H1 (cell line): ENCODE results near the gene MYORG. TPM values are rescaled to one million over a fixed set of nuclear protein-coding genes. Genes with fewer than 3 reads are reported as not detected.

Source experiments
- CTCF ChIA-PET: fragments of 300-600 bp; sonication (Branson Sonifier 250); formaldehyde crosslinking; loops from one replicate; lab custom pipeline; 2021; ENCODE audit not compliant: partially characterized antibody; lab: Charles Lee
- POLR2A ChIA-PET: fragments of 300-600 bp; sonication (Branson Sonifier 250); formaldehyde crosslinking; loops from one replicate; lab custom pipeline; 2021; ENCODE audit warnings: inconsistent platforms; ENCODE audit not compliant: partially characterized antibody; lab: Charles Lee
- DNase-seq, 2 experiments: peaks; one replicate each; pipeline versions ENCODE4 v3.0.0 to v3.0.0-alpha.2; 2010 to 2022; ENCODE audit warnings: low spot score in 2 of 2, low read depth in 1 of 2, mixed read lengths in 1 of 2
- FAIRE-seq: peaks from 2 replicates; lab custom pipeline; 2011; peaks lifted over from hg19 to GRCh38; lab: Jason Lieb, UNC
- H2AFZ ChIP-seq: 2 replicates; pipeline ENCODE4 v1.8.1; 2012; ENCODE audit warnings: low read length, inconsistent platforms
- H2AK5ac ChIP-seq: 2 replicates; pipeline ENCODE4 v1.6.1; 2013; ENCODE audit warnings: low read depth, low read length
- H2BK120ac ChIP-seq: replicated peaks from 2 replicates; pipeline ENCODE3; 2013; ENCODE audit warnings: low read depth, low read length, inconsistent platforms
- H2BK12ac ChIP-seq: 2 replicates; pipeline ENCODE4 v1.6.1; 2013; ENCODE audit warnings: low read depth, low read length
- H2BK15ac ChIP-seq: 2 replicates; pipeline ENCODE4 v1.6.1; 2013; ENCODE audit warnings: low read length
- H2BK20ac ChIP-seq: 2 replicates; pipeline ENCODE4 v1.6.1; 2013; ENCODE audit warnings: low read length
- H2BK5ac ChIP-seq: 2 replicates; pipeline ENCODE4 v1.6.1; 2013; ENCODE audit warnings: low read depth, low read length
- H3K14ac ChIP-seq: 2 replicates; pipeline ENCODE4 v1.6.1; 2013; ENCODE audit warnings: inconsistent platforms; ENCODE audit not compliant: insufficient read length
- H3K18ac ChIP-seq: 2 replicates; pipeline ENCODE4 v1.6.1; 2013; ENCODE audit warnings: low read length; ENCODE audit errors: extremely low read depth
- H3K23ac ChIP-seq: 2 replicates; pipeline ENCODE4 v1.6.1; 2013; ENCODE audit warnings: inconsistent platforms; ENCODE audit not compliant: insufficient read length
- H3K23me2 ChIP-seq: 2 replicates; pipeline ENCODE4 v1.6.1; 2013; ENCODE audit warnings: low read depth, low read length
- H3K27ac ChIP-seq: 2 replicates; pipeline ENCODE4 v1.6.1; 2011; ENCODE audit warnings: low read depth, low read length, inconsistent platforms
- H3K27me3 ChIP-seq, 4 experiments: replicated peaks in 1 of 4; 1 replicate in 1 of 4; 2 replicates in 3 of 4; pipeline versions ENCODE4 v1.6.1 to v1.8.1; 2011 to 2013; ENCODE audit warnings: low read length in 3 of 4, mild to moderate bottlenecking in 3 of 4, inconsistent platforms in 2 of 4, mixed read lengths in 2 of 4, moderate library complexity in 1 of 4; ENCODE audit not compliant: control insufficient read depth in 3 of 4, insufficient read depth in 3 of 4; ENCODE audit errors: extremely low read depth in 1 of 4
- H3K36me3 ChIP-seq, 4 experiments: 2 replicates each; pipeline versions ENCODE4 v1.6.1 to v1.8.1; 2011 to 2013; ENCODE audit warnings: mild to moderate bottlenecking in 4 of 4, low read length in 3 of 4, moderate library complexity in 2 of 4, control low read depth in 1 of 4, inconsistent platforms in 1 of 4; ENCODE audit not compliant: insufficient read depth in 4 of 4, control insufficient read depth in 2 of 4
- H3K4ac ChIP-seq: replicated peaks from 2 replicates; pipeline ENCODE3; 2013; ENCODE audit warnings: low read length, low read depth, mixed read lengths, inconsistent platforms; ENCODE audit not compliant: insufficient read length
- H3K4me1 ChIP-seq, 4 experiments: replicated peaks in 1 of 4; 1 replicate in 1 of 4; 2 replicates in 3 of 4; pipeline versions ENCODE4 v1.6.1 to v1.8.1; 2011 to 2013; ENCODE audit warnings: low read length in 3 of 4, inconsistent platforms in 2 of 4, mixed read lengths in 1 of 4; ENCODE audit not compliant: insufficient read depth in 4 of 4, control insufficient read depth in 3 of 4
- H3K4me2 ChIP-seq, 2 experiments: 2 replicates each; pipeline versions ENCODE4 v1.6.1 to v1.8.1; 2011 to 2013; ENCODE audit warnings: low read depth in 2 of 2, low read length in 2 of 2, control low read depth in 1 of 2, inconsistent platforms in 1 of 2, mild to moderate bottlenecking in 1 of 2; ENCODE audit not compliant: insufficient read depth in 1 of 2
- H3K4me3 ChIP-seq, 4 experiments: fragments of 200-600, 300-600 bp in 1 of 4; sonication (generic), shearing (Covaris generic), sonication (Bioruptor Twin) in 1 of 4; 2 replicates each; pipeline versions ENCODE4 v1.5.1 to v1.8.1; 2011 to 2016; ENCODE audit warnings: low read length in 4 of 4, low read depth in 3 of 4, control low read depth in 2 of 4, inconsistent platforms in 2 of 4, mild to moderate bottlenecking in 2 of 4, mixed read lengths in 1 of 4, moderate library complexity in 1 of 4; ENCODE audit not compliant: insufficient read depth in 2 of 4; ENCODE audit errors: extremely low read depth in 1 of 4
- H3K56ac ChIP-seq: replicated peaks from 2 replicates; pipeline ENCODE3; 2013; ENCODE audit warnings: low read depth, mild to moderate bottlenecking, mixed read lengths, low read length, inconsistent platforms; ENCODE audit not compliant: insufficient read length
- H3K79me1 ChIP-seq: 2 replicates; pipeline ENCODE4 v1.6.1; 2013; ENCODE audit warnings: low read depth, low read length, control low read depth
- H3K79me2 ChIP-seq, 2 experiments: 2 replicates each; pipeline versions ENCODE4 v1.6.1 to v1.8.1; 2012 to 2013; ENCODE audit warnings: low read length in 2 of 2, mild to moderate bottlenecking in 2 of 2, inconsistent platforms in 1 of 2; ENCODE audit not compliant: insufficient read depth in 2 of 2, control insufficient read depth in 1 of 2
- H3K9ac ChIP-seq, 4 experiments: replicated peaks in 1 of 4; 1 replicate in 1 of 4; 2 replicates in 3 of 4; pipeline versions ENCODE4 v1.6.1 to v1.8.1; 2011 to 2013; ENCODE audit warnings: low read depth in 3 of 4, low read length in 3 of 4, control low read depth in 2 of 4, mild to moderate bottlenecking in 2 of 4, moderate library complexity in 2 of 4, inconsistent platforms in 1 of 4; ENCODE audit errors: extremely low read depth in 1 of 4
- H3K9me3 ChIP-seq, 2 experiments: 2 replicates each; pipeline versions ENCODE4 v1.6.1 to v1.8.1; 2012 to 2013; ENCODE audit warnings: mild to moderate bottlenecking in 2 of 2, moderate library complexity in 2 of 2, control low read depth in 1 of 2, inconsistent platforms in 1 of 2, low read depth in 1 of 2, low read length in 1 of 2, mixed read lengths in 1 of 2; ENCODE audit not compliant: insufficient read depth in 2 of 2
- H4K20me1 ChIP-seq, 2 experiments: replicated peaks in 1 of 2; 2 replicates each; pipeline versions ENCODE3 to v1.8.1; 2011 to 2013; ENCODE audit warnings: inconsistent platforms in 2 of 2, low read length in 2 of 2, mild to moderate bottlenecking in 1 of 2; ENCODE audit not compliant: insufficient read depth in 2 of 2, control insufficient read depth in 1 of 2
- H4K5ac ChIP-seq: 2 replicates; pipeline ENCODE4 v1.6.1; 2013; ENCODE audit warnings: low read length, low read depth, mixed read lengths, inconsistent platforms; ENCODE audit not compliant: insufficient read length
- H4K8ac ChIP-seq: 2 replicates; pipeline ENCODE4 v1.8.0; 2013; ENCODE audit warnings: mild to moderate bottlenecking, moderate library complexity, low read length, inconsistent platforms; ENCODE audit not compliant: insufficient read depth; ENCODE audit errors: extremely low read depth
- H4K91ac ChIP-seq: replicated peaks from 2 replicates; pipeline ENCODE3; 2013; ENCODE audit warnings: low read length, mixed read lengths, inconsistent platforms; ENCODE audit not compliant: insufficient read length
- BCL11A ChIP-seq, 2 experiments: IDR thresholded peaks; one replicate each; pipeline ENCODE4 v1.6.1; 2011; ENCODE audit warnings: low read depth in 2 of 2, low read length in 2 of 2, mild to moderate bottlenecking in 2 of 2
- CBX8 ChIP-seq: fragments of 300-800, 300-1000 bp; sonication (generic); IDR thresholded peaks from 2 replicates; pipeline ENCODE4 v1.7.1; 2016; ENCODE audit warnings: low read depth, low read length, borderline replicate concordance
- E2F6 ChIP-seq: IDR thresholded peaks from 2 replicates; pipeline ENCODE4 v1.6.1; 2012; ENCODE audit warnings: inconsistent platforms
- EGR1 ChIP-seq: IDR thresholded peaks from 2 replicates; pipeline ENCODE4 v1.6.1; 2011; ENCODE audit warnings: low read depth, low read length, borderline replicate concordance
- EP300 ChIP-seq, 2 experiments: IDR thresholded peaks; 1 replicate in 1 of 2; 2 replicates in 1 of 2; pipeline ENCODE4 v1.6.1; 2011 to 2012; ENCODE audit warnings: low read depth in 2 of 2, low read length in 2 of 2, mild to moderate bottlenecking in 2 of 2, borderline replicate concordance in 1 of 2, inconsistent platforms in 1 of 2, moderate library complexity in 1 of 2
- KDM1A ChIP-seq: fragments of 200-600, 300-600 bp; sonication (generic); IDR thresholded peaks from 2 replicates; pipeline ENCODE4 v1.7.1; 2016; ENCODE audit warnings: mild to moderate bottlenecking, low read length, borderline replicate concordance
- KDM5A ChIP-seq: fragments of 200-600 bp; IDR thresholded peaks from 2 replicates; pipeline ENCODE4 v1.7.1; 2012; ENCODE audit warnings: mild to moderate bottlenecking, low read length, inconsistent platforms, mixed read lengths
- MAX ChIP-seq: IDR thresholded peaks from 2 replicates; pipeline ENCODE4 v1.6.1; 2012; ENCODE audit warnings: inconsistent platforms
- NANOG ChIP-seq: IDR thresholded peaks from 2 replicates; pipeline ENCODE4 v1.6.1; 2011; ENCODE audit warnings: low read length, low read depth, mild to moderate bottlenecking, inconsistent platforms; ENCODE audit not compliant: insufficient read depth, poor library complexity, severe bottlenecking
- SP1 ChIP-seq: IDR thresholded peaks from 2 replicates; pipeline ENCODE4 v1.6.1; 2011; ENCODE audit warnings: low read depth, low read length
- SRF ChIP-seq: IDR thresholded peaks from 2 replicates; pipeline ENCODE4 v1.6.1; 2011; ENCODE audit warnings: mild to moderate bottlenecking, low read depth, low read length, moderate library complexity
- TBP ChIP-seq: IDR thresholded peaks from 2 replicates; pipeline ENCODE4 v1.6.1; 2011; ENCODE audit warnings: low read depth, low read length, improper control_type of control experiment
- TCF12 ChIP-seq: IDR thresholded peaks from 2 replicates; pipeline ENCODE4 v1.6.1; 2011; ENCODE audit warnings: low read depth, mild to moderate bottlenecking, low read length
- TEAD4 ChIP-seq: IDR thresholded peaks from 2 replicates; pipeline ENCODE4 v1.6.1; 2012; ENCODE audit warnings: low read depth, low read length, inconsistent platforms, mixed read lengths
- WGBS, 2 experiments: shearing (Covaris generic) in 1 of 2; methylation state at CpG; one replicate each; pipeline versions ENCODE4 v1.1.6 to v1.1.7; 2013 to 2015; ENCODE audit warnings: low lambda C conversion rate in 2 of 2, mixed read lengths in 2 of 2, inconsistent platforms in 1 of 2, low coverage in 1 of 2, missing lambda C conversion rate in 1 of 2; ENCODE audit not compliant: insufficient replicate concordance in 2 of 2, insufficient coverage in 1 of 2, insufficient read length in 1 of 2; ENCODE audit errors: extremely low coverage in 1 of 2, missing lambda C conversion rate in 1 of 2; 5-methylcytosine and 5-hydroxymethylcytosine counted together
- polyA plus RNA-seq, 7 experiments: library from polyadenylated mRNA; depleted of rRNA in 3 of 7; stranded (reverse) in 5 of 7; unstranded in 2 of 7; fragments of >200 nt in 5 of 7; fragments of 200-250 nt in 2 of 7; gene quantifications; 1 replicate in 5 of 7; 2 replicates in 1 of 7; 4 replicates in 1 of 7; pipeline versions ENCODE4 v1.2.1 to v1.2.3, GENCODE V29; 2011 to 2013; ENCODE audit warnings: missing spikeins in 2 of 7, mixed read lengths in 2 of 7
- total RNA-seq: library from RNA; stranded (reverse); fragmentation: NEBNext Ultra II Directional; extraction: Animal tissue kit (Norgen Biotek cat#: 25700); gene quantifications from 2 replicates; pipeline ENCODE4 v1.2.1, GENCODE V29; 2021

MYORG gene
- total and polyA plus RNA-seq, 2 of the 8 experiments (the other 6 are each of a cell fraction or from before 2014, with no cell fraction given): 1.2 to 5.9 TPM

GRCh38 chr9:34417734-34418133 is 41.0 kb upstream of the MYORG start:
- H3K23me2 ChIP-seq: no peaks in the 10 kb centered on the region
- H2BK20ac ChIP-seq: no peak overlapping the region
- H2BK120ac ChIP-seq: no peak overlapping the region
- H3K4me2 ChIP-seq: no peak overlapping the region
- H2BK5ac ChIP-seq: no peak overlapping the region
- ChIA-PET POLR2A (no interaction called here), CTCF (interaction anchor here (0.9 to 2.2 kb wide), 11 partner anchors 9 to 132 kb away, joined by 3 to 12 read pairs (median 4); no protein-coding TSS in a partner anchor)
- H4K8ac ChIP-seq: no peak overlapping the region
- H4K5ac ChIP-seq: no peak overlapping the region
- H3K14ac ChIP-seq: no peak overlapping the region
- H3K4me3 ChIP-seq: no peak overlapping the region
- H4K20me1 ChIP-seq: peaks cover 4 to 7% of the 10 kb centered on the region in 2 experiments
- H3K36me3 ChIP-seq: no peaks in the 10 kb centered on the region
- H4K91ac ChIP-seq: no peak overlapping the region
- H3K18ac ChIP-seq: no peak overlapping the region
- no peak overlapping the region for H3K9ac ChIP-seq
- H3K27ac ChIP-seq: no peak overlapping the region
- H3K56ac ChIP-seq: no peak overlapping the region
- WGBS, 2 experiments: 93% methylated on average over 3 of the region's 3 CpGs; no CpG with 5 or more reads in 1 of the 2 experiments
- no peak overlapping the region for H2AK5ac ChIP-seq
- DNase-seq: no peak
- no peak overlapping the region for H2BK15ac ChIP-seq
- H2BK12ac ChIP-seq: no peak overlapping the region
- H3K4ac ChIP-seq: no peak overlapping the region
- FAIRE-seq: no peak
- no peaks in the 10 kb centered on the region for H3K4me1 ChIP-seq
- H2AFZ ChIP-seq: no peak overlapping the region
- H3K27me3 ChIP-seq: no peaks in the 10 kb centered on the region; a peak in 1 of 7 replicates
- no peak overlapping the region for H3K23ac ChIP-seq
- no peaks in the 10 kb centered on the region for H3K9me3 ChIP-seq
- H3K79me1 ChIP-seq: no peaks in the 10 kb centered on the region
- no peaks in the 10 kb centered on the region for H3K79me2 ChIP-seq
- TF ChIP-seq BCL11A (IDR thresholded peaks at IDR 0.05; ENCODE audit: low read depth in 2 of 2, low read length in 2 of 2): no peak
- no peak for TF ChIP-seq EP300 (IDR thresholded peaks at IDR 0.05; ENCODE audit: borderline replicate concordance in 1 of 2, low read depth in 2 of 2, low read length in 2 of 2)
- TF ChIP-seq SRF: no peak
- TF ChIP-seq TEAD4: no peak
- no peak for TF ChIP-seq NANOG
- TF ChIP-seq MAX: no peak
- no peak for TF ChIP-seq TCF12
- no peak for TF ChIP-seq EGR1
- TF ChIP-seq CBX8: no peak
- no peak for TF ChIP-seq E2F6
- TF ChIP-seq SP1: no peak
- TF ChIP-seq TBP: no peak
- TF ChIP-seq KDM5A: no peak
- no peak for TF ChIP-seq KDM1A
